GM21528 (cell line): ENCODE data around the gene ST8SIA6.
A peak's percentile ranks its signal among the peaks of the same experiment; 100 is the strongest.
"Not testable (repeated sequence)": the region's sequence is repeated elsewhere in the genome, so short reads cannot be mapped to it uniquely, and the experiment has no call there.

Experiments used
- ATAC-seq: cut with Tn5 transposase; IDR thresholded peaks from one replicate; pipeline ENCODE4 v1.9.1; 2021; ENCODE audit warnings: mild to moderate bottlenecking, moderate library complexity; ENCODE audit not compliant: unreplicated experiment, low FRiP score

Gene ST8SIA6

DNA sequence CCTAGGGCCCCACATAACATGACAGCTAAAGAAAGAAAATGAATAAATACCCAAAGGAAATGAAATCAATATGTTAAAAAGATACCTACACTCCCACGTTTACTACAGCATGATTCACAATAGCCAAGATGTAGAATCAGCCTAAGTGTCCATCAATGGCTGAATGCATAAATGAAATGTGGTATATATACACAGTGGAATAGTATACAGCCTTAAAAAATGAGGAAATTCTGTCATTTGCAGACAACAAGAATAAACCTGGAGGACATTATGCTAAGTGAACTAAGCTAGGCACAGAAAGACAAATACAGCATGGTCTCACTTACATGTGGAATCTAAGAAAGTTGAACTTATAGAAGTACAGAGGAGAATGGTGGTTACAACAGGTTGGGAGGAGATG, 102.9 kb downstream of the ST8SIA6 start:
- no peak for ATAC-seq

DNA sequence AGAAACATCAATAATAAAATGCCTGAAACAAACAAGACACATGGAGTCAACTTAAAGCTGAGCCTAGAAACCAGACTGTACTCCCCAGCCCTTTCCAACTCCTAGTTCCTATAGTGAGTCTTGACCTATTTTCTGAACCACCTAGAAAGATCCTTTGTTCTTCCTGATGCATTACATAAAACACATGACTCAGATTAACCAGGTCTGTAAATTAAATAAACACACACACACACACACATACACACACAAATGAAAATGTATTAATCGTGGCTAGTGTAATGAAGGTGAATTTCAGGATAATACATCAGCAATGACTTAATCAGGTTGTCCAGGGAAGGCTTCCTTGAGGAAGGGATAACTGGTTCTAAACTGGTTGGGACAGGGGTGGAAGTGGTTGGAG, 104.7 kb downstream of the ST8SIA6 start:
- no peak for ATAC-seq

DNA sequence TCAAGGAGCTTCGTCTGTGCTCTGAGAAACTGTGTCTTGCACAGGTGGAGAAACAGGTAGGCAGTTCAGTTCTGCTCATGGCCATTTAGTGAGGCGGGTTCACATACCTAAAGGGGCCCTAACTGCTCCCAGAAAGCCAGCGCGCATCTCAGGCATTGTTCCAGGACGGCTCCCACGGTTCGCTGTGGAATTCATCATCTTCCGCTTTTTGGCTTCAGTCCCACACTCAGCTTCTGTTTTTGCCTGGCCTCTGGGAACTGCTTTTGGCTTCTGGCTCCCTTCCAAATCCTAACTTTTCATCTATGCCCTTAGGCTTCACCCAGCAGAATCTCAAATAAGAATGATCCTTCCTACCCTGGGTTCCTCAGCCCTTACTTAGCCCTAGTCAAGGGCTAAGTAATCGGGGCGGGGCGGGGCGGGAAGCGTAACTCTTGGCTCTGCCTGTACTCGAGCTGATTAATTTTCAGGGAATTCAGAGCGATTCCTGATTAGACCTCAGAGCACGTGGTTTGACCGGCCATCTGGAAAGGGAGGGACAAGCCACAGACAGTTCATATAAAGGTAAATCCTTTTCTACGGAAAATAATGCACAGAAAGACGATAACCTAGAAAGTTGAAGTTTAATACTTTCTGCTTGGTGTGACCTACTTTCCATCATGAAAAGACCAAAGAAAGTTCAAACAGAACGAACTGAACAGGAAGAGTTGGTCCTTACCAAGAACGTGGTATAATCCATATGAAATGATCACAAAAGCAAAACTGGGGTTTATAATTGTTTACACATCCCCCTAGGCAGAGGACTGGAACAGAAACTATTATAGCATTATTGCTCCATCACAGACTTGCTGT, 105.7 kb downstream of the ST8SIA6 start:
- ATAC-seq, result no peak

DNA sequence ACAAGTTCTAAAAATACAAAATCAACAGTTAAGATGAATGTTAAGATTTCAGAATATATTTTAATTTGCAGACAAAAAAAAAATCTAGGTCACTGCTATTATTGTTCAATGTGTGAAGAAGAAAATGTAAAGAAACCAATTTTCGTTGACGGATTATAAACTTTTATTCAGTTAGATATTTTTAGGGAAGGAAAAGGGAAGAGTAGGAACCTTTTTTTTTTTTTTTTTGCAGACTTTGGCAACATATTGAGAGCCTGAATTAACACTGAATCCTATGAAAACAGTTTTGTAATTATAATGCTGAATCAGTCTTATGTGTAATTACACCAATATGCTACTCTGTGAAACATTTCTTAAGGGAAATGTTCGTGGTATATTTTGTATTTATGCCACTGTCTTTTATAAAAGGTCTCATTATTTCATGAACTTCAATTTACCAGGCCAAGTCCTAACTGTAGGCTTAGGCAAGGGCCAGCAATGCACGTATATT, 106.3 kb downstream of the ST8SIA6 start:
- no peak for ATAC-seq

DNA sequence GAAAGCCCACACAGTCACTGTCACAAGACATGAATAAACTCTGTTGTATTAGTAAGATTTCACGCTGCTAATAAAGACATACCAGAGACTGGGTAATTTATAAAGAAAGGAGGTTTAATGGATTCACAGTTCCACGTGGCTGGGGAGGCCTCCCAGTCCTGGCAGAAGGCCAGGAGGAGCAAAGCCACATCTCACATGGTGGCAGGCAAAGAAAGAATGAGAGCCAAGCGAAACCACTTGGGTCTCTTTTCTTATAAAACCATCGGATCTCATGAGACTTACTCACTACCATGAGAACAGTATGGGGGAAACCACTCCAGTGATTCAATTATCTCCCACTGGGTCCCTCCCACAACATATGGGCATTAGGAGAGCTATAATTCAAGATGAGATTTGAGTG, 110.2 kb downstream of the ST8SIA6 start:
- no peak for ATAC-seq

DNA sequence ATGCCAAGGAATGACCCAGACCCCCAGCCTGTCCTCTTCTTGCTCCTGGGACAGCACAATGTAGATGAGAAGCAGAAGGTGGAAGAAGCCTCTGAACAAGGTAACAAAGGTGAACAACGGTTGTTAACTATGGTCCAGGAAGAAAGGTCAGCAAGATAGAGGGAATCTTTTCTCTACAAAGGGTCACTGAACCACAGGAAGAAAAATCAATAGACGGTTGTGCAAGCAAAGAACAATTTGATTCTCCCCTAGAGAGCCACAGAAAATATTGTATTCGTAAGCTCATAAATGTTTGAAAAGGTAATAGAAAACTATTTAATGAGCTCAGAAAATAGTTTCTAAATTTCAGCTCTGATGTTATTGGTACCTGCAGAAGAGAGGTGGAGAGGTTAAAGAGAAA, 111.3 kb downstream of the ST8SIA6 start:
- no peak for ATAC-seq

DNA sequence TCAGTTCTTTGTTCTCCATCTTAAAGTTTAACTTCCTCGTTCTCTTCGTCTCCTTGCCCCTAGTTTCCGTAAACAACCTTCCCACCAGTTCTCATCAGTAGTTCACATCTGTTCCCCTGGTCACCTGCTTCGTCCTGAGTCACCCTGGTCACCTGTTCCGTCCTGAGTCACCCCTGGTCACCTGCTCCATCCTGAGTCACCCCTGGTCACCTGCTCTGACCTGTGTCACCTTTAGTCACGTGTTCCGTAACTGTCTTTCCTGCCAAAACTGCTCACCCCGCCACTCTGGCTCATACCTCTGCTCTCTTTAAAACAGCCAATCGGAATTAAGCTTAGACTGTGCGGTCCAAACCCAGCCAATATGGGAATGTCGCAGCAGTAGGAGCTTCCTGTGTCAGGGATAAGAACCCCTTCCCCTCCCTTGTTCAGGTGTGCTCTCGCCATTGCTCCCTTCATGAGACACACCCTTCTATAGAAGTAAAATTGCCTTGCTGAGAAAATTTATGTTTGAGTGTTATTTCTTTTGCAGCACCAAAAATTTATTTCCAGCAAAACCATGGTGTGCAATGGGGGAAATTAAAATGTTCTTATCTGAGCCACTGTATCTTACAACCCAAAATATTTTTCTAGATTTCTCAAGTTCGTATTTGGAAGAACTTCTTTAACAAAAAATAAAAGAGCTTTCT, 114.1 kb downstream of the ST8SIA6 start:
- no peak for ATAC-seq

DNA sequence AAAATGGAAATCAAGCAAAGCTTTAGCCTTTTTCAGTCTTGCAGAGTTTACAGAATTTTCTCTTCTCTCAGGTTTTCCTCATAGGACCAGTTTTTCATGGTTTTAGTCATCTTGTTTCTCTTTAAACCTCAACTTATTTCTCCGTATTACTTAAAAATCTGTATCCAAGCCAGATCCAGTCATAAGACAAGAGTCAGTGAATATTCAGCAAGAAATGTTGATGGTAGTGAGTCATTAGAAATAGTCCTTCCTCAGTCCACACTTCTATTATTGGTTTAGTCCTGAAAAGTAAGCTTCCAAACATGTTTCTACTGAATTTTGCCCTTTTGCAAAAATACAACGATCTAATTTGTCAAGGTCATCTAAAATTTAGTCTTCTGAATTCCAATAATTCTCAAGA, 119.3 kb downstream of the ST8SIA6 start:
- ATAC-seq, result no peak

DNA sequence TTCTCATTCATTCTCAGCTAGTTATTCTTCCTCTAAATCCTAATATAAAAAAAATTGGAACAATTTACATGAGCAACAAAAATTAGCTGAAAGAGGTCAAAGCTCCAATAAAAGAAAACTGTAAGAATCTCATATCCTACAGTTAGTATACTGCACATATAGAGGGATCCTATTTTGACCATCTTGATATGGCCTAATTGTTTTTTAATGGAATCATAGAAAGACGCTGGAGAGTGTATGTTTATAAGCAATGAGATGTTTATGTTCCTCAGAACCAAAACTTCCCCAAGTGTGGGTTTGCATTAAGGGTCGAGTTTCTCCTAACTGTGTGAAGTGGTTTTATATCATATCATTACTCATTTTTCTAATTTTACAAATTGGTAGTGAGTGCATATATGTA, 123.9 kb downstream of the ST8SIA6 start:
- no peak for ATAC-seq

DNA sequence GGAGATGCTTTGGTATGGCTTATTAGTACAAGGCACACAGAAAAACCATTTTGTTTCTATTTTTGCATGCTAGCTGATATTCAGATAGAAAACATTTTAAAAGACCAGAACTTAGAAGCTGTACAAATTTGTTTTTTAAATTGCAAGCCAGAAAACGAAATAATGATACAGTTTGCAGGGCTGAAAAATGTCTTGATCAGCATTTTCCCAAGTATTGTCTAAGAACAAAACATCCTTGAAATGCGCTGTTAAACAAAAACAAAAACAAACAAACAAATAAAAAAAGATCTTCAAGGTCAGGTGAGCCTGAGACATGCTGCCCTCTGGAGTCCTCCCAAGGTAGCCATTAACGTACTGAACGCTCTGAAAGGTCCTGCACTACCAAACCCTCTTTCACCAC, 128.0 kb downstream of the ST8SIA6 start:
- no peak for ATAC-seq

DNA sequence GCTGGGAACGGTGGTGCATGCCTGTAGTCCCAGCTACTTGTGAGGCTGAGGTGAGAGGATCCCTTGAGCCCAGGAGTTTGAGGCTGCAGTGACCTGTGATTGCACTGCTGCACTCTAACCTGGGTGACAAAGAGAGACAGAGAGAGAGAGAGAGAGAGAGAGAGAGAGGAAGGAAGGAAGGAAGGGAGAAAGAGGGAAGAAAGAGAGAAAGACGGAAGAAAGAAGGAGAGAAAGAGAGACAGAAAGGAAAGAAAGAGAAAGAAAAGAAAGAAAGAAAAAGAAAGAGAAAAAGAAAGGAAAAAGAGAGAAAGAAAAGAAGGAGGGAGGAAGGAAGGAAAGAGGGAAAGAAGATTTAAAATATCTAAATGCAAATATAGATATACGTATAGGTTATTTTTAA, 132.4 kb downstream of the ST8SIA6 start:
- ATAC-seq, result not testable (repeated sequence)

DNA sequence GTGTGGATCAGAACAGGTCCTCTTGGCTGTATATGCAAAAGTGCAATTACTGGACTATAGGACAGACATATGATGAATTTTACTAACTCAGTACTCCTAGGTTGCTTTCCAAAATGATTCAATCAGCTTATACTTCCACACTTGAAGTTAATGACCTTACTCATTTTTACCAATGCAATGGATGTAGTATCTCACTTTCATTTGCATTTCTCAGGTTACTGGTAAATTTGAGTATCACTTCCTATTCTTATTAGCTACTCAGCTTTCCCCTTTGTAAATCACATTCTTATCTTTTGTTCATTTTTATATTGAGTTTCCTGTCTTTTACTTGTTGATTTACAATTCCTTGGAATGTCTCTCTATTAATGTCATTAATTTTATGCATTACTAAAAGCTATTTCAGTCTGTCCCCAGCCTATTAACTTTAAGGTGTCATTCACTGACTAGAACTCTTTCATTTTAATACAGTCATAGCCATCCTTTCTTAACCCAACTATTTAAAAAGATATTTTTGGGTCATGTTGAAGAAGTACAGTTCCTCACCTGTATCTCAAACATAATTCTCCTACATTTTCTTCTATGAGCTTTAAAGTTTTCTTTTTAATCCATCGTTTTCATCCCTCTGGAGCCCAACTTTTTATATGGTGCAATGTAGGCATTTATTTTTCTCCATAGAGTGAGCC, 137.8 kb downstream of the ST8SIA6 start:
- ATAC-seq, result peak; percentile 80

DNA sequence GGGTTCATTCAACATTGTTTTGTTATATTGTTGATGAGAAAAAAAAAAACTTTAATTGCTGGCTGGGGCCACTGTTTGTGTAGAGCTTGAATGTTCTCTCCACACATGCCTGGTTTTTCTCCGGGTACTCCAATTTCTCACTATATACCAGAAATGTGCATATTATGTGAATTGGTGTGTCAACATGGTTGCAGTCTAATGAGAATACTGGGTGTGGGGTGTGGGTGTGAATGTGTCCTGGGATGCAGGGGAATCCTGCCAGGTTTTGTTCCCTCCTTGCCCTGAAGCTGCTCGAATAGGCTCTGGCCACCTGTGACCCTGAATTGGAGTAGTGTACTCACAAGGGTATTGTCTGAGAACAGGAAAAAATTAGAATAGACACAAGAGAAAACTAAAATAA, 145.0 kb downstream of the ST8SIA6 start:
- ATAC-seq, result no peak

DNA sequence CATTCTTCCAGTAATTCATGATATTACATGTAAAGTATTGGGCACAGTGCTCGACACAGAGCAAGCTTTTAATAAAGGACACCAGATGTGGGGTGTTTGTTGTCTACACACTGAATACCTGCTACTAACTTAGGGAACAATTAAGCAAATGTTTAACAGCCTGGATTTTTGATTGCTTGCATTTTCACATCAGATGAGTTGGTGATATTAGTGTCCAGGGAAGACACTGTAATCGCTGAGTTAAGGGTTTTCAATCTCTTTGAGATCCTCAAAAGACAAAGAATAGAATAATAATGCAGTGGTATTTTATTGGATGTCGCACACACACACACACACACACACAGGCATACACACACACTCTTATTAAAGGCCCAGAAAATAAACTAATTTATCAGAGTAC, 147.3 kb downstream of the ST8SIA6 start:
- no peak for ATAC-seq

DNA sequence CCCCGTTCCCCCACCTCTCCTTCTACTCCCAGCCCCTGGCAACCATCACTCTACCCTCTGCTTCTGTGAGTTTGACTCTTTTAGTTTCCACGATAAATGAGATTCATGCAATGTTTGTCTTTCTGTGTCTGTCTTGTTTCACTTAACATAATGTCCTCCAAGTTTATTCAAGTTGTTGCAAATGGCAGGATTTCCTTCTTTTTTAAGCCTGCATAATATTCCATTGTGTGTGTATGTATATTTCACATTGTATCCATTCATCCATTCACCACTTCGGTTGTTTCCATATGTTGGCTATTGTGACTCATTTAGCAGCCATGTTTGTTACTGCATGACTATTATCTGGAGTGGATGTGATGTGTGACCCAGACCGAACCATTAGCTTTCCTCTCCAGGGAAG, 162.0 kb downstream of the ST8SIA6 start:
- ATAC-seq, result no peak

DNA sequence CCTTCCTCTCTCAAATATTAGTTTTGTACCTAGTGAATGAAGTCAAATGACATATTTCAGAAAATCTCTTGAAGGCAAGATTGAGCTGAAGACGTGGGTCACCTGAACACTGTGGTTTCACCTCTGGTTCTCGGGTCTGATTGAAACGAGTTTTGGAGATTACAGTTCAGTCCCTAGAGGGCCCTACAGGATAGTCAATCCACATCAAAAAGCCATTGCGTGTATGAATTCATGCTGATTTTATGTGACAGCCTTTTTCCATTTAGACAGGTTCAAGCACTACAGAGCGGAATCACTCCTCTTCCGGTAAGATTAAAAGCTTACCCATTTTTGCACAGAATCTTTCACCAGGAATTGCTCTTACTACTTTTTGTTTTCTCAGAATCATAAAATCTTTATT, 164.2 kb downstream of the ST8SIA6 start:
- ATAC-seq, result no peak

DNA sequence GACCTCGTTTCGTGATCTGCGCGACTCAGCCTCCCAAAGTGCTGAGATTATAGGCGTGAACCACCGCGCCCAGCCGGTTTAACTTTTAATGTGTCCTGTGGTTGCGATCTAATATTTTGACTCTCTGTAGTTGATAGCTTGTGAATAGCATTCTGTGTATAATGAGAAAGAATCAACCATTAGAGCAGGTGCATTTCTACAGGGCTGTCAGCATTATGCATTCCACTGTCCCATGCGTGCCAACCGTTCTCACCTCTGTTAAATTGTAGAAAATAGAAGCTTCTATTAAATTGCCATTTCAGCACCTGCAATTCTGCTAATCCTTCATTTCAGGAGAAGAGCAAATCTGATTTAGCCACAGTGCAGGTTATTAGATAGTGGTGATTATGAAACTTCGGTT, 164.6 kb downstream of the ST8SIA6 start:
- no peak for ATAC-seq

DNA sequence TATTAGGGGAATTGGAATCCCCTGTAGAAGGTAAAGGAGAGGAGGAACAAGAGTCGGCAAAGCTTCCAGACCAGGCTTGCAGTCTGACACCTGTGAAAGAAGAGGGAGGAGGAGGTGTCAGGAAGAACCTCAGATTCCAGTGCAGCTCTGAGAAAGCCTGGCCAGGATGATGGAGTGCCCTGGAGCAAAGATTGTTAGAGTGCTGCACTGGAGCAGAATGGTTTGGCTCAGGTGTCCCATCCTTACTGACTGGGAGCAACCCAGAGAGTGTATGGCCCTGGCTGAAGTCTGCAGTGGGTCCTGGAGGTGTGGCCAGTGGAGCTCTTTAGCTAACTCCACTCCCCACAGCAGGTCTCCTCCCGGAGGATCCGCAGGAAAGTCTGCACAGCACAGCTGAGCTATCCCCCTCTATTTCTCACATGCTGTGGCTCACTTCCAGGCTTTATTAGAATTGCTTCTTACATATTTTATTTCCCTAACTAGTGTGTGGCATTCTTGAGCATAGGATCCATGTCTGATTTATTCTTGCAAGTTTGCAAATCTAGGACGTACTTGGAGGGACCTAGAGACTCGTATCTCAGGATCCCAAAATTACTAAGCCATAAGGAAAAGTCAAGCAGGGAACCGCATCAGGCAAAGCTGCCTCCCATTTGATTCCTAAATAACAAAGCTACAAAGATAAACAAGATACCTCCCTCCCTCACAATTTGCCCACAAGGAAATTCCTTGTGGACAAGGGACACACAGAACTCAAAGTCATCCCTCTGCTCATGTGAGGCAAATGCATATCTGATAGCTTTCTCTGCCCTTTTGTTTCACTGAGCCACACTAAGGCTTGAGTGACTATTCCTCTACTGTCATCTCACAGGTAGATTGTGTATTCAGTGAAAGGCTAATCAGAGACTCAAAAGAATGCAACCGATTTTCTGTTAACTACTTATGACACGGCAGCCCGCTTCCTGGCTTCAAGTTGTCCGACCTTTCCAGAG, 167.5 kb downstream of the ST8SIA6 start:
- no peak for ATAC-seq

DNA sequence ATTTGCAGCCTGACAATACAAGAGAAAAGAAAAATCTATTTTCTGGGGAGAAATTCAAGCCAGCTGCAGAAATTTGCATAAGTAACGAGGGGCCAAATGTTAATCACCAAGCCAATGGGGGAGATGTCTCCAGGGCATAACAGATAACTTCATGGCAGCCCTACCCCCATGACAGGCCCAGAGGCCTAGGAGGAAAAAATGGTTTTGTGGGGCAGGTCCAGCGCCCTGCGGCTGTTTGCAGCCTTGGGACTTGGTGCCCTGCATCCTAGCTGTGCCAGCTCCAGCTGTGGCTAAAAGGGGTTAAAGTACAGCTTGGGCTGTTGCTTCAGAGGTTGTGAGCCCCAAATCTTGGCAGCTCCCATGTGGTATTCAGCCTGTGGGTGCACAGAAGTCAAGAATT, 172.1 kb downstream of the ST8SIA6 start:
- ATAC-seq, result no peak

DNA sequence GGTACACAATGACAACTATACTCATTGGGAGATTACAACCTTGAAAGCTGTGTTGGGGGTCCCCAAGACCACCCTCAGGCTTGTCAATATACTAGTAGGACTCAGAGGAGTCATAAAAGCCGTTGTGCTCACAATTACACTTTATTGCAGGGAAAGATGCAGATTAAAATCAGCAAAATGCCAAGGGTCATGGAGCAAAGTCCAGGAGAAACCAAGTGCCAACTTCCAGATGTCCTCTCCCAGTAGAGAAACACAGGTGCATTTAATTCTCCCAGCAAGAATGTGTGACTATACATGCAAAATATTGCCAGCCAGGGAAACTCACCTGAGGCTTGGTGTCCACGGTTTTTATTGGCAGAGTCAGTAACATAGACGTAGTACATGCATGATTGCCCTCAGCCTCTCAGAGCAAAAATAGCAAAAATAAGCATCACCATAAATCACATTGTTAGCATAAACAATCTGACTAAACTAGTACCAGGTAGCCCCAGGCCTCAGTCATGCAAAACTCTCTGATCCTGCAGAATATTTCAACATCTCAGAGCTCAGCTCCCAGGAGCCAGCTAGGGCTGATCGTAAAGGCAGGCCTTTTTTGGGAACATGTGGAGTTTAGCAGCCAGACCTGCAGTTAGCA, 175.7 kb downstream of the ST8SIA6 start:
- ATAC-seq, result no peak
